ENCODE measurements around the gene ABHD3.
"Not testable (repeated sequence)": the region's sequence is repeated elsewhere in the genome, so short reads cannot be mapped to it uniquely, and the experiment has no call there.

Gene ABHD3, protein sequence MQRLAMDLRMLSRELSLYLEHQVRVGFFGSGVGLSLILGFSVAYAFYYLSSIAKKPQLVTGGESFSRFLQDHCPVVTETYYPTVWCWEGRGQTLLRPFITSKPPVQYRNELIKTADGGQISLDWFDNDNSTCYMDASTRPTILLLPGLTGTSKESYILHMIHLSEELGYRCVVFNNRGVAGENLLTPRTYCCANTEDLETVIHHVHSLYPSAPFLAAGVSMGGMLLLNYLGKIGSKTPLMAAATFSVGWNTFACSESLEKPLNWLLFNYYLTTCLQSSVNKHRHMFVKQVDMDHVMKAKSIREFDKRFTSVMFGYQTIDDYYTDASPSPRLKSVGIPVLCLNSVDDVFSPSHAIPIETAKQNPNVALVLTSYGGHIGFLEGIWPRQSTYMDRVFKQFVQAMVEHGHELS

DNA sequence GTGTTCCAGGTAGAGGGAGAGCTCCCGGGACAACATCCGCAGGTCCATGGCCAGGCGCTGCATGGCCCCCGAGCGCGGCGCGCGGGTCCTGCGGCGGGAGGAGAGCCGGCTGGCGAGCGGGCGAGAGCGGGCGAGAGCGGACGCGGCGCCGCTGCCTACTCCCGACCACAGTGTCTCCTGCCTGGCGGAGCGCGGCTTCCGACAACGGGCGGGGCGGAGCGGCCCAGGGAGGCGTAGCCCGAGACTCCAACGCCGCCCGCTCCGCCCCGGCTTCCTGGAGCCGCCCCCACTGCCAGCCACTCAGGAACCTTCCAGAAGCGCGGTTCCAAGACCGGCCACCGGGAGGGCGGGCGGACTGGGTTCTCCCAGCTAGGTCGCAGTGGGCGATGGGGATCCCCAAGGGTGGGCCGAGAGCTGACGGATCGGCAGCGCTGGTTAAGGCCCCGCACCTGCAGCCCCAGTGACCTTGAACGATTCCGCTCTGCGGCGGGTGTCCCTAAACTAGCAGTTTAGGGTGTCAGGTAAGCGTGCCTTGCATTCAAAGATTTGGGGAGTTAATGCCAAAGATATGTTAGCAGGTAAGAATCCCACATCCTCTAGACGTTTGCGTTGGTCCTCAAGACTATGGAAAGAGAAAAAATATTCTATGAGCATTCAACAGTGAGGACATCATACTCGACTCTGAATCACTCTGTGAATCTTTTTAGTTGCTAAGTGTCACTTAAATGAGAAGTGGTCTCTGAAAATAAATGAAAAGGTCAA, at the start of gene ABHD3:
TSS of gene ABHD3 (minus strand) at position 172 of the 762 bp plus-strand sequence. CDS start at position 63, 109 bp downstream.
- peak; percentile 94 for DNase-seq

DNA sequence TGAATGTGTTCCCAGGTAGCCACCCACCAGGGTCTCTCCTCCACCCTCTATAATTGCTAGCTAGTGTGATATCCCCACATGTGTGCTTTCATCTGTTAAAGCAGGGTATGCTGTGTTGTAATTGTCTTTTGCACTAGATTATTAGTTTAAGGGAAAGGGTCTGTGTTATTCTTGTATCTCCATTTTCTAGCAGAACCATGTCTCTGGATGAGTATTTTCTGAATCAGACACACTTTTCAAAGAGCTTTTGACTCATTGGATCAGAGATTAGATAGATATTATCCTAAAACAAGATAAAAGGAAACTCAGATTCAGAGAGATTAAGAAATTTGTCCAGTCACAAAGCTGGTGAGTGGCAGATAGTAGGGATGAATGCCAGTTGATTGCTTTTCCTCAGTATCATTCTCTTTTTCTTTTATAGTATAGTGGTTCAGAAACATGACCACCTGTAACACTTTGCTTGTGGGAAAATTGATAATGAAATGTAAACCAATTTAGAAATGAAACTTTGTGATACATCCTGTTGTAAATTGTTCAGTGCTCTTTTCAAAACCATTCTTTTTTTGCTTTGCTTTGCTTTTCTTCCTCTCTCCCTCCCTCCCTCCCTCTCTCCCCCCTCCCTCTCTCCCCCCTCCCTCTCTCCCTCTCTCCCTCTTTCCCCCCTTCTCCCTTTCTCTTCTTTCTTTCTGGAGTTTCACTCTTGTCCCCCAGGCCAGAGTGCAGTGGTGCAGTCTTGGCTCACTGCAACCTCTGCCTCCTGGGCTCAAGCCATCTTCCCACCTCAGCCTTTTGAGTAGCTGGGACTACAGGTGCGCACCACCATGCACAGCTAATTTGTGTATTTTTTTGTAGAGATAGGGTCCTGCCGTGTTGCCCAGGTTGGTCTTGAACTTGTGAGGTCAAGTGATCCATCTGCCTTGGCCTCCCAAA, 43.5 kb upstream of the ABHD3 start:
- no peak for DNase-seq

DNA sequence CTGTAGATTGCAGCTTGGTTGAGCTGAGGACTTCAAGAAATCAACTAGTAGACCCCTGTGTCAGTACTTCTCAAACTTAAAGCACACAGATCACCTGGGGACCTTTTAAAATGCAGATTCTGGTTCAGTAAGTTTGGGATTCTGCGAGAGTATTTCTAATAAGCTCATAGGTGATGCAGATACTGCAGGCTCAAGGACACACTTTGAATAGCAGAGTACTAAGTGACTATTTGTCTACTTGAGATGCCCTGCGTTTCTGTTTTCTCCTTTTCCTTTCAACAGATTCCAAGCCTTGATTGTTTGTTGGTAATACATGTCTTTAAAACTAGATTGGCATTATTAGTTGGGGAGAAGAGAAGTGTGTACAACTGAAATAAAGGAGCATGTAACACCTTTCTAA, 42.7 kb upstream of the ABHD3 start:
- no peak for DNase-seq

DNA sequence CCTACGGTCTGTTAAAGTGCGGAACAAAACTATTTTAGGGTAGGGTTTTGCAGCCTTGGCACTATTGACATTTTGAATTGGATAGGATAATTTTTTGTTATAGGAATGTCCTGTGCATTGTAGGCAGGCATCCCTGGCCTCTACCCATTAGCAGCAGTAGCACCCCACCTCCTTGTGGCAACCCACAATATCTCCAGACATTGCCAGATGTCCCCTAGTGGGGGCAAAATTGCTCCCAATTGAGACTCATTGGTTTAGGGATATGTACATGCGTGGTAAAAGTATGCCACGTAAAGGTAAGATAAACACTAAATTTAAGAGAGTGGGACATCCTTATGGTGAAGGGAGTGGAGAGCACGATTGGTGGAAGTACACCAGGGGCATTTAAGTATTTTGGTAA, 40.7 kb upstream of the ABHD3 start:
- DNase-seq = no peak

DNA sequence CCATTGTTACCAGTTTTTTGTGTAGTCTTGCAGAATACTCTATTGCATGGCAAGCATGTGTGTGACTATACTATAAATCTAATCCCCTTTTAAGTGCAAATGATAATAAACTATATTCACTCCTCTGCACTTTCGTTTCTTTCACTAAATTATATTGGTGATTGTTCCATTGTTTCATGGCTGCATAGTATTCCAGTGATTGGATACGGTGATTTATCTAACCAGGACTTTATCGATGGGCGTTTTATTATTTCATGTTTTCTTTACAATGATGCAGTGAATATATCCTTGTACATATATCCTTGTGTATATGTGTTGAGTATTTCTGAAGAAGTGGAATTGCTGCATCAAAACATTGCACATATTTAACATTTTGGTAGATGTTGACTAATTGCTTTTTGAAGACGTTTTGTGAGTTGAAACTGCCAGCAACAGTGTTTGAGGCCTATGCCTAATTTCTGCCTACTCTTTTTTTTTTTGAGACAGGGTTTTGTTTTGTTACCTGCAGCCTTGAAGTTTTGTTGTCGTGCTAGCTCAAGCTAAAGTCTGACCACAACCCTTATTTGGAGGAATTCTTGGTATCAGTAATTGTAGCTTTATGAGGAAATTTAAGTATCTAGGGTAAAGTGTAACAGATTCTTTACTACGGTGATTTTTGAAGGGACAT, 38.7 kb upstream of the ABHD3 start:
- no peak for DNase-seq

DNA sequence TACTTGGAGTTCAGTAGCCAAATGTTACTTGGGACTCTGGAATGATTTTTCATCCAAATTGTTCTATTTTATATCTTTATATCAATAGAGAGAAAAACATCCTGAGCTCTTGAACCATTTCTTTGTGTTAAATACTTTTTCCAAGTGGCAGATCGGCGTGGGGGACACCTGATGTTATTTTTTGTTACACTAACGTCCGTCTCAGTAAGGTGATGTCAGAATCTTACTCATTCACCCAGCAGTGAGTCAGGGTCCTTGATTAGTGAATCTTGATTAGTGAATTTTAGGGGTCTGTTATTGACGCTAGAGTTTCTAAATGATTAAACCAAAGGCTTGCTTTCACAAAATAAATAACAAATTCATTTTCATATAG, 37.7 kb upstream of the ABHD3 start:
- no peak for DNase-seq

DNA sequence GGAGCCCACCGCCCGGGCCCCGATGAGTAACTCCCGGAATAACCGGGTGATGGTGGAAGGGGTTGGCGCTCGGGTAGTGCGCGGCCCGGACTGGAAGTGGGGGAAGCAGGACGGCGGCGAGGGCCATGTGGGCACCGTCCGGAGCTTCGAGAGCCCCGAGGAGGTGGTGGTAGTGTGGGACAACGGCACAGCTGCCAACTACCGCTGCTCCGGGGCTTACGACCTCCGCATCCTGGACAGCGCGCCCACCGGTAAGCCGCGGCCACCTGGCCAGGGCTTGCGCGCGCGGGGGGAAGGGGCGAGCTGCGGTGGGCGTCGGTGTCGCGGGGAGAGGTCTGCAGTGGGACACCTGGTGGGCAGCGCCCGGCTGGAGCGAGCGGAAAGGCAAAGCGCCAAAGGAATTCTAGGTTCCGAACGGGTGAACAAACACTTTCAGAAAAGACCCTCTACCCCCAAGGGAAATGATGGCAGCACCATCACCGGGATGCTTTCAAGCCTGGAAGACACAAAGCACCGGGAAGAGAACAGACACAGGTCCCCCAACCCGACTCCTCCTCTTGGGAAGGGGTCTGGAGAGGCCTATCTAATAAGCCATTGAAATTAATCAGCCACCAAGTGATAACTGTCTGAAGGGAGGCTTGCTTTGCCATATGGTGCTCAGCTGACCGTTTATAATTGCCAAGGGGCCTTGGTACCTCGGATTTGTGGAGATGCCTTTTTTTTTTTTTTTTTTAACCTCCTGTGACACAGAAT, 37.2 kb upstream of the ABHD3 start:
- DNase-seq = peak; percentile 29

DNA sequence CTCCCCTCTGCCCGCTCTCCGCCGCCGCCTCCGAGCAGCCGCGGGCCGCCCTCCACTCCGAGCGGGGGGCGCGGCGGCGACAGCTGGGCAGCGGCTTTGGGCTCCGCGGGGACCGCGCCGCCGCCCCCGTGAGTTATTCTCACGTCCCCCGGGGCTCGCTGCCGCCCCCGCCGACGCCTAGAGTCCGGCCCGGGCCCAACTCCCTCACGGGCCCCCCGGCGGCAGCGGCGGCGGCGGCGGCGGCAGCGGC, 36.7 kb upstream of the ABHD3 start:
- DNase-seq = no peak

DNA sequence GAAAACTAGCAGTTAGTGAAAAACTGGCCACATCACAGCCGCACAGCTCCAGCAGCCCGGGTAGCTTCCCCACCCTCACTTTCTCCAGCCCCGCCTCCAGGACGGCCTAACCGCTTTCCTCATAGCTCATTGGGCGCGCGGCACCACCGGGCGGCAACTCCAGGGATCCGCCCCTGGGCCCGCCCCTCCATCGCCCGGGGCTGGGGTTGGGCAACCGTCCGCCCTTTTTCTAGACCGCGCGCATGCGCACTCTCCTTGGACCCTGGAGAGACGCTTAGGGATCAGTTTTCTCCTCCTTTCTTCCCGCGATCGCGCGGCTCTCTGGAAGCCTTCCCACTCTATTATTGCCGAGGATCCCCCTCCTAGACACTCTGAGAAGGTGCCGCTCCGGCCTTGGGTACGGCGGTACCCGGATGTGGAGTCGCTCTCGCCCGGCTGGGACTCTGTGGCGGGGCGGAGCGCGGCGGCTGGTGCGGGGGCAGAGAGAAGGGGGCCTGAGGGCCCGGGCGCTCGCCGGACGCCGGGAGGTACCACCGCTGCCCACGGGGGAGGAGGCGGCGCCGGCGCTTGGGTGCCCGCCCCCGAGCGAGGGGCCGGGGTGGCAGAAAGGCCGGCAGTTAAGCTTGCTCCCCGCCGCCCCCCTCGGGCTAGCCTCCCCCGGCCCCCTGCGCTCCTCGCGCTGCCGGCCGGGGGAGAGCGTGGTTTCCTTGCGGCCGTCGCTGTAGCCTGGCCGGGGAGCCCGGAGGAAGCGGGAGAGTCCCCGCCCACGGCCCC, 36.2 kb upstream of the ABHD3 start, which contains the start of gene MIB1:
TSS of gene MIB1 (plus strand) at position 255 of the 774 bp plus-strand sequence. CDS start 792 bp downstream, outside the sequence.
- peak; percentile 99 for DNase-seq

DNA sequence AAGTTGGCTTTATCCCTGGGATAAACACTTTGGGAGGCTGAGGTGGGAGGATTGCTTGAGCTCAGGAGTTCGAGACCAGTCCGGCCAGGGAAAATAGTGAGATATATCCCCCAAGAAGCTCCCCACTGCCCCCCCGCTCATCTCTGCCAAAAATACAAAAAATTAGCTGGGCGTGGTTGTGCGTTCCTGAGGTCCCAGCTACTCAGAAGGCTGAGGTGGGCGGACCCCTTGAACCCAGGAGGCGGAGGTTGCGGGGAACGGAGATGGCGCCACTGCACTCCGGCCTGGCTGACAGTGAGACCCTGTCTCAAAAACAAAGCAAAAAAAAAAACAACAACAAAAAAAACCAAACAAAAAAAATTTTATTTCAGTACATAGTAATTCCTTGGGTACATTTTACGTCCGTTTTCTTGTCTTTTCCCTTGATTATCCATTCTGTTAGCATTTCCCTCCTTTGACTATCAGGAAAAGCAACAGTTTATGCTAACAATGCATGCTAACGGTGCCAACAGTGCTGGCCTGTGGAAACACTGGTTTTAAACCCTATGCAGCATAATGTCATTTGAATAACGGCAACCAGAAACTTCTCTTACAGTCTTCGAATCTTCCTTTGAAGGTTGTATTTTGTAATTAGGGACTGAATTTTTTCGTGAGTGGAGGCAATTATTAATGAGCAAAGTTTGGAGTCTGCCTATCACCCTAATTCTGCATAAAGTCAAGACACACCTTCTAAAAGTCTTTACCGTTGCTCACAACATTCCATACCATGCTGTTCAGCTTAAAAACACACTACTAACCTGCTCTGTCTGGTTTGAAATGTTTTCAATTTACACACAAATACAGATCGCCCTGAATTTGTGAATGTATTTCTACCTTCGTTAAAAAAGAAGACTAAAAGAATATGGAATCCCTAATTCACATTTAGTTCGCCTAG, 35.3 kb upstream of the ABHD3 start:
- no peak for DNase-seq

DNA sequence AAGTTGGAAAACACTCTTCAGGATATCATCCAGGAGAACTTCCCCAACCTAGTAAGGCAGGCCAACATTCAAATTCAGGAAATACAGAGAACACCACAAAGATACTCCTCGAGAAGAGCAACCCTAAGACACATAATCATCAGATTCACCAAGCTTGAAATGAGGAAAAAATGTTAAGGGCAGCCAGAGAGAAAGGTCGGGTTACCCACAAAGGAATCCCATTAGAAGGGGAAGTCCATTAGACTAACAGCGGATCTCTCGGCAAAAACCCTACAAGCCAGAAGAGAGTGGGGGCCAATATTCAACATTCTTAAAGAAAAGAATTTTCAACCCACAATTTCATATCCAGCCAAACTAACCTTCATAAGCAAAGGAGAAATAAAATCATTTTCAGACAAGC, 32.4 kb upstream of the ABHD3 start:
- not testable (repeated sequence) for DNase-seq

DNA sequence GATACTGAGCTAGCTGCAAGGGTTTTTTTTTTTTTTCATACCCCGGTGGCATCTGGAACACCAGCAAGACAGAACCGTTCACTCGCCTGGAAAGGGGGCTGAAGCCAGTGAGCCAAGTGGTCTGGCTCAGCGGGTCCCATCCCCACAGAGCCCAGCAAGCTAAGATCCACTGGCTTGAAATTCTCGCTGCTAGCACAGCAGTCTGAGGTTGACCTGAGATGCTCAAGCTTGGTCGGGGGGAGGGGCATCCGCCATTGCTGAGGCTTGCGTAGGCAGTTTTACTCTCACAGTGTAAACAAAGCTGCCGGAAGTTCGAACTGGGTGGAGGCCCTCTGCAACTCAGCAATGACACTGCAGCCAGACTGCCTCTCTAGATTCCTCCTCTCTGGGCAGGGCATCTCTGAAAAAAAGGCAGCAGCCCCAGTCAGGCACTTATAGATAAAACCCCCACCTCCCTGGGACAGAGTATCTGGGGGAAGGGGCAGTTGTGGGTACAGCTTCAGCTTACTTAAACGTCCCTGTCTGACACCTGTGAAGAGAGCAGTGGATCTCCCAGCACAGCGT, 31.0 kb upstream of the ABHD3 start:
- DNase-seq = peak; percentile 71

DNA sequence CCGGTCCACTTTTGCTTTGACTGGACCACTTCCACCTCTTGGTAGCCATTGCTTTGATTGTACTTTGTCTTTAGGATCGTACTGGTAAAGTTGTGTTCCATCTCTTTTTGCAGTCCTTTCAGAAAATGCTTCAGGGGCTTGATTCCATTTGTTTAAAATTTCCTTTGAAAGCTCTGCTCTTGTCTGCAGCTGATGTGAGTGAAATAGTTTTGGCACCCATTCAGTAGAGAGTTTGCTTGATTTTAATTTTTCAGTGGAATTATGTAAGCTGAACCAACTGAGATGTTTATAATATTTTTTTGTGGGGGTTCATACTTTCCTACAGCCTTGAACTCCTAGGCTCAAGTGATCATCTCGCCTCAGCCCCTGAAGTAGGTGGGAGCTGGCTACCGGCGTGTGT, 28.4 kb upstream of the ABHD3 start:
- DNase-seq = no peak

DNA sequence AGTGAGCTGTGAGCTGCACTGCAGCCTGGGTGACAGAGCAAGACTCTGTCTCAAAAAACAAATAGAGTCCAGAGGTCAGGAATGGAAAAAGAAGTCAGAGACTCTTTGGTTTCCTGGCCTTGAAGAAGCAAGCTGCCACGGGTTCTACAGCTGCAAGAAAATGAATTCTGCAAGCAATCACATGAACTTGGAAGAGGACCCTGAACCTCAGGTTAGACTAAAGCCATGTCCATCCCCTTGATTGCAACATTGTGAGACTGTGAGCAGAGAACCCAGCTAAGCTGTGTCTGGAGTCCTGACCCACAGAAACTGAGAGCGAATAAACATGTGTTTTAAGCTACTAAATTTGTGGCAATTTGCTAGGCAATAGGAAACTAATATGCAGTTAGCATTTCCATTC, 23.1 kb upstream of the ABHD3 start:
- DNase-seq = no peak

DNA sequence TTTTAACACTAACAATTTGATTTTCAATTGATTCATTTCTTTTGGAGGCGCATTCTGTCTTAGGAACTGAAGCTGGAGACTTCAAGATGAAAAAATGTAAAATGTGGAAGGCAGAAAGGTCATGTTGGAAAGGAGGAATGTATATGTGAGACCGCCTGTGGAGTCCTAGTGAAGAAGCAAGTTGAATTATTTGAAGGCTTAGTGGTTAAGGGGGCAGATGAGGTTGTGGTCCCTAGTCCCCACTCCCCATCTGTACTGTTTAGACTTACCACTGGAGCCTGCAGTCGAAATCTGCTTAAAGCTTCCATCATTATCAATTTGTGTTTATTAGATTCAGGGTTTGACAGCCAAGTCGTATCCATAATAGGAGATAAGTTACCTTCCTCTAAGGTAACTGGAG, 20.6 kb upstream of the ABHD3 start:
- DNase-seq = no peak

DNA sequence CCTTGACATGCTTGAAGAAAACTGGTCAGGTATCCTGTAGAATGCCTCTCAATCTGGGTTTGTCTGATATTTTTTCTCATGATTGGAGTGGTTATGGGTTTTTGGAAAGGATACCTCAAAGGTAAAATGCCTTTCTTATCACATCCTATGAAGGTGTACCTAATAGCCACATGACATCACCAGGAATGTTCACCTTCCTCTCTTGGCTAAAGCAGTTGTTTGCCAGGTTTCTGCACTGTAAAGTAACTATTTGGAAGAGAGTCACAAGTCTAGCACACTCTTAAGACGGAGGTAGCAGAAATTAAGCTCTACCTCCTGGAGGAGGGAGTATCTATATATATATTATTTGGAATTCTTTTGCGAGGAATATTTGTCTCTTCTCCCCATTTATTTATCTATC, 18.1 kb upstream of the ABHD3 start:
- no peak for DNase-seq

DNA sequence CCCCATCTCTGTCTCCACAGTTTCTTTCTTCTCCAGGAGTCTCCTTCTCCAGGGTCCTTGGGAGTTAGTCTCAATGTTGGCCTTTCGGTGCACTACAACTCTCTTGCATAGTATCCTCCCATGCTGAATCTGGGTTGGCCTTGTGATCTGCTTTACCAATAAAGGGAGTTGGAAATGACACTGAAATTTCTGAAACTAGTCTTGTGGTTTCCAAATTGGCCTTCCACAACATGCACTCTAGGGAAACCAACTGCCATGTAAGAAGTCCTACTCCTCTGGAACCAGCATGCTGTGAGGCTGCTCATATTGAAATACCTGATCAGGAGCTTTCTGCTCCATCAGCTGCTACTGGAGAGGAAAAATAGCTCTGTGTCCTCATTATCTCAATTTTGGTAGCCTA, 9.9 kb upstream of the ABHD3 start:
- no peak for DNase-seq

DNA sequence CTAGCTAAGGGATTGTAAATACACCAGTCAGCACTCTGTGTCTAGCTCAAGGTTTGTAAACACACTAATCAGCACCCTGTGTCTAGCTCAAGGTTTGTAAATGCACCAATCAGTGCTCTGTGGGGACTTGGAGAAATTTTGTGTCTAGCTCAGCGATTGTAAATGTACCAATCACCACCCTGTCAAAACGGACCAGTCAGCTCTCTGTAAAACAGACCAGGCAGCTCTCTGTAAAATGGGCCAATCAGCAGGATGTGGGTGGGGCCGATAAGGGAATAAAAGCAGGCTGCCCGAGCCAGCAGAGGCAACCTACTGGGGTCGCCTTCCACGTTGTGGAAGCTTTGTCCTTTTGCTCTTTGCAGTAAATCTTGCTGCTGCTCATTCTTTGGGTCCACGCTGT, 2.6 kb upstream of the ABHD3 start:
- not testable (repeated sequence) for DNase-seq

DNA sequence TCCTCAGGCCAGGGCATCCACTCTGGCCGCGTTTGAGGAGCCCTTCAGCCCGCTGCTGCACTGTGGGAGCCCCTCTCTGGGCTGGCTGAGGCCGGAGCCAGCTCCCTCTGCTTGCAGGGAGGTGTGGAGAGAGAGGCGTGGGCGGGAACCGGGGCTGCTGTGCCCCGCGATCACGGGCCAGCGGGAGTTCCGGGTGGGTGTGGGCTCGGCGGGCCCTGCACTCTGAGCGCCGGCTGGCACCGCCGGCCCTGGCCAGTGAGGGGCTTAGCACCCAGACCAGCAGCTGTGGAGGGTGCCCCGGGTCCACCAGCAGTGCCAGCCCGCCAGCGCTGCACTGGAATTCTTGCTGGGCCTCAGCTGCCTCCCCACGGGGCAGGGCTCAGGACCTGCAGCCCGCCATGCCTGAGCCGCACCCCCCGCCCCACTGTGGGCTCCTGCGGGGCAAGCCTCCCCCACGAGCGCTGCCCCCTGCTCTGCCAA, 1.9 kb upstream of the ABHD3 start:
- no peak for DNase-seq

Measured in activated naive CD4-positive, alpha-beta T cell treated with Interleukin-2 at 50 U/mL for 16 hours (primary cell).